Astrocyte of the spinal cord (primary cell): ENCODE results near the gene SCAF4.

Source experiments
- DNase-seq: peaks from one replicate; pipeline ENCODE4 v3.0.0; 2011; ENCODE audit warnings: low read depth, low spot score
- H3K4me3 ChIP-seq: 2 replicates; pipeline ENCODE4 v1.5.1; 2011; ENCODE audit warnings: low read depth, mild to moderate bottlenecking, low read length, moderate library complexity
- CTCF ChIP-seq: IDR thresholded peaks from 2 replicates; pipeline ENCODE4 v1.5.1; 2012; ENCODE audit warnings: low read depth, mild to moderate bottlenecking, low read length, inconsistent platforms
- in situ Hi-C: cut with HindIII; loops from 2 replicates; pipeline ENCODE4 v1.10.0; 2017; ENCODE audit warnings: low sequenced_read_pairs

The SCAF4 gene

GRCh38 chr21:31714741-31715365 lies 17.1 kb downstream of the SCAF4 start:
- in situ Hi-C loops: no loop called here
- no peak overlapping the region for H3K4me3 ChIP-seq
- no peak for TF ChIP-seq CTCF
- no peak for DNase-seq

GRCh38 chr21:31713973-31714740 lies 17.8 kb downstream of the SCAF4 start:
- DNase-seq: no peak
- in situ Hi-C loops: no loop called here
- no peak overlapping the region for H3K4me3 ChIP-seq
- no peak for TF ChIP-seq CTCF

- H3K4me3 ChIP-seq: no peak overlapping the region
- no peak for DNase-seq
- in situ Hi-C loops: no loop called here
- TF ChIP-seq CTCF: no peak
Observed at GRCh38 chr21:31713115-31713514, 18.8 kb downstream of the SCAF4 start.

- no peak overlapping the region for H3K4me3 ChIP-seq
- DNase-seq: no peak
- in situ Hi-C loops: no loop called here
- TF ChIP-seq CTCF: no peak
Observed at GRCh38 chr21:31711745-31712285, 20.1 kb downstream of the SCAF4 start.

DNA sequence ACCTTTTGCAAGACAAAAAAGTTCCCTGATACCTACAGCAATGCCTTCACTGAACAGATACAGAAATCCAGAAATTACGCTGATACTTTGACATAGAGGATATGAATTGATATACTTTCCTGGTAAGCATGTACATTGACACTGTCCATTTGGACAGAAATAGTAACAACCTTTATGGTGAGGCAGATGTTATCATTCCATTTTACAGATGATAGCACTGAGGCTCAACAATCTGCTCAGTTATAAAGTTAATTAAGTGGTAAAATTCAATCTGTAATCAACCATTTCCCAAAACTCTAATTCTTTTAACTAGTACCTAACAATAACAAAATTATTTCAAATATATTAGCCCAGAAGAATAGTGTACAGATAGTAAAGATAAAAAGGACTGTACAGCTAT lies 20.6 kb downstream of the SCAF4 start:
- TF ChIP-seq CTCF: no peak
- DNase-seq: no peak
- in situ Hi-C loops: no loop called here
- no peak overlapping the region for H3K4me3 ChIP-seq

GRCh38 chr21:31710586-31710985 lies 21.3 kb downstream of the SCAF4 start:
- TF ChIP-seq CTCF: no peak
- in situ Hi-C loops: no loop called here
- H3K4me3 ChIP-seq: no peak overlapping the region
- peak; percentile 42 for DNase-seq
